ENCODE results near the gene DNAH8.

The DNAH8 gene

GRCh38 chr6:38959138-38959537, 244.0 kb downstream of the DNAH8 start:
- Histone ChIP-seq H3K27me3 (ENCODE audit: insufficient read depth, low read length) (no peaks in the 10 kb centered on the region), H3K4me3 (ENCODE audit: low read depth, low read length) (no peak overlapping the region), H3K4ac (ENCODE audit: low read depth, low read length) (no peak overlapping the region), H2BK120ac (ENCODE audit: insufficient read depth, low read length, poor library complexity) (no peak overlapping the region), H2BK12ac (ENCODE audit: low read length) (no peak overlapping the region), H3K4me2 (ENCODE audit: low read length) (no peak overlapping the region), H3K79me2 (ENCODE audit: control insufficient read depth, insufficient read depth, low read length, poor library complexity) (no peaks in the 10 kb centered on the region), H3K4me1 (ENCODE audit: control insufficient read depth in 1 of 2, insufficient read depth in 2 of 2, low read length in 2 of 2) (no peaks in the 10 kb centered on the region), H3K23ac (ENCODE audit: low read length) (no peak overlapping the region), H3K9me3 (ENCODE audit: insufficient read depth, low read depth, low read length) (peaks cover 2% of the 10 kb centered on the region), H3K79me1 (ENCODE audit: low read length) (no peaks in the 10 kb centered on the region), H2AK5ac (ENCODE audit: low read length) (no peak overlapping the region), H2AFZ (ENCODE audit: insufficient read depth, low read length, poor library complexity) (no peak overlapping the region), H4K91ac (ENCODE audit: low read depth, low read length) (no peak overlapping the region), H4K8ac (ENCODE audit: low read depth, low read length) (no peak overlapping the region), H4K12ac (ENCODE audit: low read depth, low read length) (no peak overlapping the region), H2BK5ac (ENCODE audit: low read depth, low read length, poor library complexity) (no peak overlapping the region), H3K14ac (ENCODE audit: low read length) (no peak overlapping the region), H3K9ac (ENCODE audit: low read length) (no peak overlapping the region), H3K18ac (ENCODE audit: low read length) (no peak overlapping the region), H3K27ac (ENCODE audit: low read depth, low read length) (no peak overlapping the region), H3K36me3 (ENCODE audit: control insufficient read depth in 1 of 2, insufficient read depth in 2 of 2, low read length in 2 of 2) (no peaks in the 10 kb centered on the region)
- DNase-seq, result no peak
- WGBS (ENCODE audit: extremely low coverage, insufficient coverage, insufficient read length), result no CpG with 5 or more reads among the region's 2 CpGs

GRCh38 chr6:38968702-38969149, 253.6 kb downstream of the DNAH8 start:
- Histone ChIP-seq H3K23ac (ENCODE audit: low read length) (no peak overlapping the region), H3K9me3 (ENCODE audit: insufficient read depth, low read depth, low read length) (no peaks in the 10 kb centered on the region), H2BK5ac (ENCODE audit: low read depth, low read length, poor library complexity) (no peak overlapping the region), H3K9ac (ENCODE audit: low read length) (no peak overlapping the region), H4K12ac (ENCODE audit: low read depth, low read length) (no peak overlapping the region), H2AK5ac (ENCODE audit: low read length) (no peak overlapping the region), H3K27ac (ENCODE audit: low read depth, low read length) (no peak overlapping the region), H3K14ac (ENCODE audit: low read length) (no peak overlapping the region), H3K4ac (ENCODE audit: low read depth, low read length) (no peak overlapping the region), H3K4me2 (ENCODE audit: low read length) (no peak overlapping the region), H3K18ac (ENCODE audit: low read length) (no peak overlapping the region), H2BK12ac (ENCODE audit: low read length) (no peak overlapping the region), H3K4me1 (ENCODE audit: control insufficient read depth in 1 of 2, insufficient read depth in 2 of 2, low read length in 2 of 2) (no peaks in the 10 kb centered on the region), H3K27me3 (ENCODE audit: insufficient read depth, low read length) (no peaks in the 10 kb centered on the region), H2AFZ (ENCODE audit: insufficient read depth, low read length, poor library complexity) (no peak overlapping the region), H2BK120ac (ENCODE audit: insufficient read depth, low read length, poor library complexity) (no peak overlapping the region), H3K79me1 (ENCODE audit: low read length) (no peaks in the 10 kb centered on the region), H4K91ac (ENCODE audit: low read depth, low read length) (no peak overlapping the region), H3K36me3 (ENCODE audit: control insufficient read depth in 1 of 2, insufficient read depth in 2 of 2, low read length in 2 of 2) (no peaks in the 10 kb centered on the region), H3K4me3 (ENCODE audit: low read depth, low read length) (no peak overlapping the region), H3K79me2 (ENCODE audit: control insufficient read depth, insufficient read depth, low read length, poor library complexity) (no peaks in the 10 kb centered on the region), H4K8ac (ENCODE audit: low read depth, low read length) (no peak overlapping the region)
- no peak for DNase-seq

- no peak overlapping the region for H3K9ac ChIP-seq (ENCODE audit: low read length)
- no peak overlapping the region for H3K23ac ChIP-seq (ENCODE audit: low read length)
- no peak overlapping the region for H3K14ac ChIP-seq (ENCODE audit: low read length)
- H2BK5ac ChIP-seq (ENCODE audit: low read depth, low read length, poor library complexity), result no peak overlapping the region
- WGBS (ENCODE audit: extremely low coverage, insufficient coverage, insufficient read length), result no CpG with 5 or more reads among the region's 8 CpGs
- no peak overlapping the region for H3K4me2 ChIP-seq (ENCODE audit: low read length)
- H2AK5ac ChIP-seq (ENCODE audit: low read length), result no peak overlapping the region
- no peak overlapping the region for H4K91ac ChIP-seq (ENCODE audit: low read depth, low read length)
- no peaks in the 10 kb centered on the region for H3K27me3 ChIP-seq (ENCODE audit: insufficient read depth, low read length)
- H4K8ac ChIP-seq (ENCODE audit: low read depth, low read length), result no peak overlapping the region
- no peak overlapping the region for H2AFZ ChIP-seq (ENCODE audit: insufficient read depth, low read length, poor library complexity)
- no peak overlapping the region for H3K18ac ChIP-seq (ENCODE audit: low read length)
- H3K4ac ChIP-seq (ENCODE audit: low read depth, low read length), result no peak overlapping the region
- no peak overlapping the region for H2BK120ac ChIP-seq (ENCODE audit: insufficient read depth, low read length, poor library complexity)
- no peaks in the 10 kb centered on the region for H3K4me1 ChIP-seq (ENCODE audit: control insufficient read depth in 1 of 2, insufficient read depth in 2 of 2, low read length in 2 of 2)
- H3K79me2 ChIP-seq (ENCODE audit: control insufficient read depth, insufficient read depth, low read length, poor library complexity), result no peaks in the 10 kb centered on the region
- no peak overlapping the region for H4K12ac ChIP-seq (ENCODE audit: low read depth, low read length)
- H3K9me3 ChIP-seq (ENCODE audit: insufficient read depth, low read depth, low read length), result no peaks in the 10 kb centered on the region
- H3K4me3 ChIP-seq (ENCODE audit: low read depth, low read length), result no peak overlapping the region
- no peaks in the 10 kb centered on the region for H3K36me3 ChIP-seq (ENCODE audit: control insufficient read depth in 1 of 2, insufficient read depth in 2 of 2, low read length in 2 of 2)
- peak; percentile 17 to 58 for DNase-seq
- no peak overlapping the region for H3K27ac ChIP-seq (ENCODE audit: low read depth, low read length)
- no peak overlapping the region for H2BK12ac ChIP-seq (ENCODE audit: low read length)
- no peaks in the 10 kb centered on the region for H3K79me1 ChIP-seq (ENCODE audit: low read length)
Observed at GRCh38 chr6:38973178-38974057, 258.3 kb downstream of the DNAH8 start.

DNA sequence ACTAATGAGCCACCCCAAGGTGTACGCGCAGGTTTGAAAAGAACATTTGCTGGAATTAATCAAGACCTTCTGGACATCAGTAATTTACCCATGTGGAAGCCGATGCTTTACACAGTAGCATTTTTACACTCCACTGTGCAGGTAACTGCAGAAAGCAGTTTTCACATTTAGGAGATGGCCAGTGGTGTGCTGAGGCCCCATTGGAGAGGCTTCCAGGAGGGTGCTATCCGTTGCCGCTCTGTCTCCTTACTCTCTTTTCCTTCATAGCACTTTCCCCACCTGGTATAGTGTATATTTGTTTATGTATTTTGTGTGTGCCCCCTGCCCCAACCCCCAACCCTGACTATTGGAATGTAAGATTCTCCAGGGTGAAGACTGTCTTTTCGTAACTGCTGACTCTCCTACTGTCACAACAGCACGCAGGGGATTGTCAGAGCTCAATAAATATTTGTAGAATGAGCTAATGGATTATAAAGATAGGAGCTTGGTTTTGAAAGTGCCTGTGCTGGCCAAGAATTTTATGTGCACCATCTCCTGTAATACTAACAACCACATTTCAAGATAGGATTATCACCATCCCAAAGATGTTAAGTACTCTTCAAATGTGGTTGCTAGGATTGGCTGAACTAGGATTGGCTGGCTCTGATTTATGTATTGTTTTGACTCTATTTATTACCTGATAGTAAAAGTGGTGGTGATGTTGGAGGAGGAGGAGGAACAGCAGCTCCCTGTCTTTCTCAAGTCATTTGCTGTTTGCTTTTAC, 259.5 kb downstream of the DNAH8 start:
- Histone ChIP-seq H3K36me3 (ENCODE audit: control insufficient read depth in 1 of 2, insufficient read depth in 2 of 2, low read length in 2 of 2) (no peaks in the 10 kb centered on the region), H2BK5ac (ENCODE audit: low read depth, low read length, poor library complexity) (no peak overlapping the region), H3K4ac (ENCODE audit: low read depth, low read length) (no peak overlapping the region), H3K18ac (ENCODE audit: low read length) (no peak overlapping the region), H3K4me2 (ENCODE audit: low read length) (no peak overlapping the region), H2BK12ac (ENCODE audit: low read length) (no peak overlapping the region), H3K27ac (ENCODE audit: low read depth, low read length) (no peak overlapping the region), H2AK5ac (ENCODE audit: low read length) (no peak overlapping the region), H3K9me3 (ENCODE audit: insufficient read depth, low read depth, low read length) (no peaks in the 10 kb centered on the region), H2BK120ac (ENCODE audit: insufficient read depth, low read length, poor library complexity) (no peak overlapping the region), H4K8ac (ENCODE audit: low read depth, low read length) (no peak overlapping the region), H3K9ac (ENCODE audit: low read length) (no peak overlapping the region), H3K4me1 (ENCODE audit: control insufficient read depth in 1 of 2, insufficient read depth in 2 of 2, low read length in 2 of 2) (no peaks in the 10 kb centered on the region), H3K27me3 (ENCODE audit: insufficient read depth, low read length) (no peaks in the 10 kb centered on the region), H4K12ac (ENCODE audit: low read depth, low read length) (no peak overlapping the region), H4K91ac (ENCODE audit: low read depth, low read length) (no peak overlapping the region), H3K14ac (ENCODE audit: low read length) (no peak overlapping the region), H3K4me3 (ENCODE audit: low read depth, low read length) (no peak overlapping the region), H3K79me2 (ENCODE audit: control insufficient read depth, insufficient read depth, low read length, poor library complexity) (no peaks in the 10 kb centered on the region), H3K79me1 (ENCODE audit: low read length) (no peaks in the 10 kb centered on the region), H3K23ac (ENCODE audit: low read length) (no peak overlapping the region), H2AFZ (ENCODE audit: insufficient read depth, low read length, poor library complexity) (no peak overlapping the region)
- DNase-seq, result peak in 1 of 2 donors; percentile 18
- WGBS (ENCODE audit: extremely low coverage, insufficient coverage, insufficient read length), result no CpG with 5 or more reads among the region's 7 CpGs

Measured in trophoblast cell (in vitro differentiated cells and primary cell).